Tibial nerve (tissue), 4 donors: ENCODE results near the gene NFATC2.

Experiments used
- EP300 ChIP-seq, 2 donors: sonication (generic); formaldehyde crosslinking; IDR thresholded peaks; one replicate each; pipeline ENCODE4 v1.6.1; 2017; ENCODE audit warnings: antibody characterized with exemption in 2 of 2, mild to moderate bottlenecking in 1 of 2
- POLR2A ChIP-seq, 2 donors: fragments of 450-650 bp; IDR thresholded peaks; one replicate each; pipeline ENCODE4 v1.6.1; 2017; ENCODE audit warnings: antibody characterized with exemption in 2 of 2, mild to moderate bottlenecking in 2 of 2, moderate library complexity in 2 of 2
- TF ChIP-seq, protein P1 (sequence below), 5 experiments: fragments of 200-600 bp in 3 of 5; fragments of 450-650 bp in 2 of 5; sonication (generic) in 3 of 5; IDR thresholded peaks; one replicate each; pipeline ENCODE4 v1.5.1; 2016 to 2019; ENCODE audit warnings: antibody characterized with exemption in 5 of 5, mild to moderate bottlenecking in 3 of 5, moderate library complexity in 2 of 5

DNA sequence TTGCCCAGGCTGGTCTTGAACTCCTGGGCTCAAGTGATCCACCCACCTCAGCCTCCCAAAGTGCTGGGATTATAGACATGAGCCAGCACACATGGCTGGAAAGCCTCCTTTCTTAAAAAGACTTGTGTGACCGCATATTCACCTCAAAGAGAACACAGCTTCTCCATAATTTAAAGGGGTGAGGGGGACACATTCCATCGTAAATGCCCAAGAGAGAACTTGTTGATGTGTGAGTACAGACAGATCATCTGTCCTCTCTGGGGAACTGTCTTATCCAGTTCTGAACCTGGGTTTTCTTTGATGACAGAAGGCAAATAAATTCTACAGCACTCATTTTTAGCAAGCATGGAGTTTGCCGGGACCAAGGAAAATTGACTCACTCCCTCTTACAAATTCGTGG is 47.2 kb downstream of the NFATC2 start:
- TF ChIP-seq, protein P1, sequence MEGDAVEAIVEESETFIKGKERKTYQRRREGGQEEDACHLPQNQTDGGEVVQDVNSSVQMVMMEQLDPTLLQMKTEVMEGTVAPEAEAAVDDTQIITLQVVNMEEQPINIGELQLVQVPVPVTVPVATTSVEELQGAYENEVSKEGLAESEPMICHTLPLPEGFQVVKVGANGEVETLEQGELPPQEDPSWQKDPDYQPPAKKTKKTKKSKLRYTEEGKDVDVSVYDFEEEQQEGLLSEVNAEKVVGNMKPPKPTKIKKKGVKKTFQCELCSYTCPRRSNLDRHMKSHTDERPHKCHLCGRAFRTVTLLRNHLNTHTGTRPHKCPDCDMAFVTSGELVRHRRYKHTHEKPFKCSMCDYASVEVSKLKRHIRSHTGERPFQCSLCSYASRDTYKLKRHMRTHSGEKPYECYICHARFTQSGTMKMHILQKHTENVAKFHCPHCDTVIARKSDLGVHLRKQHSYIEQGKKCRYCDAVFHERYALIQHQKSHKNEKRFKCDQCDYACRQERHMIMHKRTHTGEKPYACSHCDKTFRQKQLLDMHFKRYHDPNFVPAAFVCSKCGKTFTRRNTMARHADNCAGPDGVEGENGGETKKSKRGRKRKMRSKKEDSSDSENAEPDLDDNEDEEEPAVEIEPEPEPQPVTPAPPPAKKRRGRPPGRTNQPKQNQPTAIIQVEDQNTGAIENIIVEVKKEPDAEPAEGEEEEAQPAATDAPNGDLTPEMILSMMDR (IDR thresholded peaks at IDR 0.05): no peak
- TF ChIP-seq EP300 (IDR thresholded peaks at IDR 0.05): no peak
- TF ChIP-seq POLR2A (IDR thresholded peaks at IDR 0.05): no peak
